NCI-H2196 treated with DMSO at 0.1 percent for 48 hours (cell line): ENCODE results near the gene KIAA2012.

Experiments
- DNase-seq: peaks from one replicate; lab custom pipeline; 2025; ENCODE audit not compliant: unreplicated experiment; lab: John Stamatoyannopoulos, UW

The KIAA2012 gene

GRCh38 chr2:202042444-202042843 is 30.6 kb upstream of the KIAA2012 start:
- no peak for DNase-seq

- no peak for DNase-seq
Observed at GRCh38 chr2:202043475-202043874, 29.6 kb upstream of the KIAA2012 start.

GRCh38 chr2:202044777-202045176 is 28.3 kb upstream of the KIAA2012 start:
- no peak for DNase-seq

- DNase-seq, result no peak
Observed at GRCh38 chr2:202046572-202046971, 26.5 kb upstream of the KIAA2012 start.

GRCh38 chr2:202049092-202049728 is 23.8 kb upstream of the KIAA2012 start:
- no peak for DNase-seq

- no peak for DNase-seq
Observed at GRCh38 chr2:202049840-202050239, 23.2 kb upstream of the KIAA2012 start.

- no peak for DNase-seq
Observed at GRCh38 chr2:202050652-202051051, 22.4 kb upstream of the KIAA2012 start.

- DNase-seq, result no peak
Observed at GRCh38 chr2:202051499-202052161, 21.4 kb upstream of the KIAA2012 start.

- no peak for DNase-seq
Observed at GRCh38 chr2:202052235-202052634, 20.8 kb upstream of the KIAA2012 start.

- no peak for DNase-seq
Observed at GRCh38 chr2:202054679-202055078, 18.4 kb upstream of the KIAA2012 start.

- no peak for DNase-seq
Observed at GRCh38 chr2:202056611-202057010, 16.4 kb upstream of the KIAA2012 start.

- no peak for DNase-seq
Observed at GRCh38 chr2:202060218-202060617, 12.8 kb upstream of the KIAA2012 start.

GRCh38 chr2:202061695-202062094 is 11.4 kb upstream of the KIAA2012 start:
- DNase-seq, result no peak

- DNase-seq, result no peak
Observed at GRCh38 chr2:202064171-202064880, 8.7 kb upstream of the KIAA2012 start.

- DNase-seq, result no peak
Observed at GRCh38 chr2:202064881-202065230, 8.2 kb upstream of the KIAA2012 start.

- DNase-seq, result no peak
Observed at GRCh38 chr2:202065876-202066275, 7.2 kb upstream of the KIAA2012 start.

- DNase-seq, result no peak
Observed at GRCh38 chr2:202066875-202067274, 6.2 kb upstream of the KIAA2012 start.

GRCh38 chr2:202067589-202067988 is 5.5 kb upstream of the KIAA2012 start:
- DNase-seq, result no peak

GRCh38 chr2:202069170-202070067 is 3.6 kb upstream of the KIAA2012 start:
- DNase-seq, result no peak

- DNase-seq, result no peak
Observed at GRCh38 chr2:202071107-202071506, 1.9 kb upstream of the KIAA2012 start.

- no peak for DNase-seq
Observed at GRCh38 chr2:202072226-202072625, 829 bp upstream of the KIAA2012 start.
